Upper lobe of left lung (tissue), 4 donors: ENCODE measurements around the gene KCNG2.

ENCODE experiments used
- EP300 ChIP-seq, 4 donors: sonication (generic); formaldehyde crosslinking; IDR thresholded peaks; one replicate each; pipeline ENCODE4 v1.5.1; 2017; ENCODE audit warnings: antibody characterized with exemption in 4 of 4, control low read depth in 2 of 4
- POLR2A ChIP-seq, 4 donors: fragments of 450-650 bp; IDR thresholded peaks; one replicate each; pipeline ENCODE4 v1.5.1; 2016 to 2017; ENCODE audit warnings: antibody characterized with exemption in 4 of 4, mild to moderate bottlenecking in 2 of 4
- POLR2AphosphoS5 ChIP-seq, 2 donors: sonication (generic); formaldehyde crosslinking; IDR thresholded peaks; one replicate each; pipeline ENCODE4 v1.5.1; 2017; ENCODE audit warnings: antibody characterized with exemption in 2 of 2
- TF ChIP-seq, protein P1 (sequence below), 6 experiments: fragments of 450-650 bp in 4 of 6; fragments of 200-600 bp in 2 of 6; sonication (generic) in 2 of 6; IDR thresholded peaks; one replicate each; pipeline ENCODE4 v1.5.1; 2016 to 2019; ENCODE audit warnings: antibody characterized with exemption in 6 of 6

DNA sequence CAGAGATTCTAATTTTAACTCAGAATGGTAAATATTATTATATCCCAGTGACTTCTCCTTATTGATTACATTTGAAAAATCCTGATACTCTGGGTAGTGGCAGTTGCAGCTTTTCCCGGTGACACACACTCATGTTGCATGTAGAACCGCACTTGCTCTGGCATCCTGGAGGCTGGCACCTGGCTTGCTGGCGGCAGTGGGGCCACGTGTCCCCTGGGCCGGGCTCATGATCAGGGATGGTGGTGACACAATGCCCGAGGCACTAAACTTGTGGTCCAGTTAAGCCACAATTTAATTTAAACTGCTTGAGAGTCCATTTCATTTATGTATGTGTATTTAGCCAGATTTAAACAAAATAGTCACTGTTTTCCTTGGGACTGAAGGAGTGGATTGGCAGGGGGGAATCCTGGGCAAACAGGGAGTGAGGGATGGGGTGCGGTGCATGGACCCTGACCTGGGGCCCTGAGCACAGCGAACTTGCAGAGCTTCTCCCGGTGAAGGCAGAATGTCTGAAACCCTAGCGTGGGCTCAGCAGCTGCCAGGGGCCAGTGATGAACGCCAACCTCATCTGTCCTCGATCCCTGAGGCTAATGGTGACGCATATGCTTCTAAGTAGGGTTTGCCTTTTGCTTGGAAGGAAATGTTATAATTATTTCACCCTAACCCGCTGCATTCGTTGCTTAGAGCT lies 50.0 kb downstream of the KCNG2 start:
- TF ChIP-seq, protein P1, sequence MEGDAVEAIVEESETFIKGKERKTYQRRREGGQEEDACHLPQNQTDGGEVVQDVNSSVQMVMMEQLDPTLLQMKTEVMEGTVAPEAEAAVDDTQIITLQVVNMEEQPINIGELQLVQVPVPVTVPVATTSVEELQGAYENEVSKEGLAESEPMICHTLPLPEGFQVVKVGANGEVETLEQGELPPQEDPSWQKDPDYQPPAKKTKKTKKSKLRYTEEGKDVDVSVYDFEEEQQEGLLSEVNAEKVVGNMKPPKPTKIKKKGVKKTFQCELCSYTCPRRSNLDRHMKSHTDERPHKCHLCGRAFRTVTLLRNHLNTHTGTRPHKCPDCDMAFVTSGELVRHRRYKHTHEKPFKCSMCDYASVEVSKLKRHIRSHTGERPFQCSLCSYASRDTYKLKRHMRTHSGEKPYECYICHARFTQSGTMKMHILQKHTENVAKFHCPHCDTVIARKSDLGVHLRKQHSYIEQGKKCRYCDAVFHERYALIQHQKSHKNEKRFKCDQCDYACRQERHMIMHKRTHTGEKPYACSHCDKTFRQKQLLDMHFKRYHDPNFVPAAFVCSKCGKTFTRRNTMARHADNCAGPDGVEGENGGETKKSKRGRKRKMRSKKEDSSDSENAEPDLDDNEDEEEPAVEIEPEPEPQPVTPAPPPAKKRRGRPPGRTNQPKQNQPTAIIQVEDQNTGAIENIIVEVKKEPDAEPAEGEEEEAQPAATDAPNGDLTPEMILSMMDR (IDR thresholded peaks at IDR 0.05), result no peak
- TF ChIP-seq POLR2A (IDR thresholded peaks at IDR 0.05), result no peak
- no peak for TF ChIP-seq POLR2AphosphoS5 (IDR thresholded peaks at IDR 0.05)
- no peak for TF ChIP-seq EP300 (IDR thresholded peaks at IDR 0.05)
